ENCODE measurements around the gene RNU1-1.
"Not testable (repeated sequence)": the region's sequence is repeated elsewhere in the genome, so short reads cannot be mapped to it uniquely, and the experiment has no call there.

RNU1-1 gene

GRCh38 chr1:16520435-16521287 lies 6.6 kb upstream of the RNU1-1 start:
- H3K4me3 ChIP-seq (ENCODE audit: low read depth in 1 of 2, low read length in 2 of 2); H3K27me3 ChIP-seq (ENCODE audit: low read depth, low read length); H3K4me1 ChIP-seq (ENCODE audit: control insufficient read depth in 1 of 2, insufficient read depth in 2 of 2, low read length in 2 of 2); H3K27ac ChIP-seq (ENCODE audit: low read length); H3K36me3 ChIP-seq (ENCODE audit: control insufficient read depth in 1 of 2, insufficient read depth in 2 of 2, low read length in 2 of 2); H3K9me3 ChIP-seq (ENCODE audit: control insufficient read depth in 1 of 2, low read length in 2 of 2): not testable (repeated sequence)

GRCh38 chr1:16519255-16519951 lies 5.3 kb upstream of the RNU1-1 start:
- H3K27ac ChIP-seq (ENCODE audit: low read length); H3K4me3 ChIP-seq (ENCODE audit: low read depth in 1 of 2, low read length in 2 of 2); H3K9me3 ChIP-seq (ENCODE audit: control insufficient read depth in 1 of 2, low read length in 2 of 2); H3K4me1 ChIP-seq (ENCODE audit: control insufficient read depth in 1 of 2, insufficient read depth in 2 of 2, low read length in 2 of 2); H3K36me3 ChIP-seq (ENCODE audit: control insufficient read depth in 1 of 2, insufficient read depth in 2 of 2, low read length in 2 of 2); H3K27me3 ChIP-seq (ENCODE audit: low read depth, low read length): not testable (repeated sequence)

- H3K27ac ChIP-seq (ENCODE audit: low read length); H3K9me3 ChIP-seq (ENCODE audit: control insufficient read depth in 1 of 2, low read length in 2 of 2); H3K36me3 ChIP-seq (ENCODE audit: control insufficient read depth in 1 of 2, insufficient read depth in 2 of 2, low read length in 2 of 2); H3K27me3 ChIP-seq (ENCODE audit: low read depth, low read length); H3K4me1 ChIP-seq (ENCODE audit: control insufficient read depth in 1 of 2, insufficient read depth in 2 of 2, low read length in 2 of 2); H3K4me3 ChIP-seq (ENCODE audit: low read depth in 1 of 2, low read length in 2 of 2): not testable (repeated sequence)
Measured at GRCh38 chr1:16518913-16519254, 4.8 kb upstream of the RNU1-1 start.

- not testable (repeated sequence) for H3K4me3 ChIP-seq (ENCODE audit: low read depth in 1 of 2, low read length in 2 of 2); H3K9me3 ChIP-seq (ENCODE audit: control insufficient read depth in 1 of 2, low read length in 2 of 2); H3K27me3 ChIP-seq (ENCODE audit: low read depth, low read length); H3K27ac ChIP-seq (ENCODE audit: low read length); H3K36me3 ChIP-seq (ENCODE audit: control insufficient read depth in 1 of 2, insufficient read depth in 2 of 2, low read length in 2 of 2); H3K4me1 ChIP-seq (ENCODE audit: control insufficient read depth in 1 of 2, insufficient read depth in 2 of 2, low read length in 2 of 2)
Measured at GRCh38 chr1:16516694-16517410, 2.8 kb upstream of the RNU1-1 start.

GRCh38 chr1:16513412-16514106 lies 526 bp downstream of the RNU1-1 start:
- H3K9me3 ChIP-seq (ENCODE audit: control insufficient read depth in 1 of 2, low read length in 2 of 2); H3K4me3 ChIP-seq (ENCODE audit: low read depth in 1 of 2, low read length in 2 of 2); H3K27me3 ChIP-seq (ENCODE audit: low read depth, low read length); H3K27ac ChIP-seq (ENCODE audit: low read length); H3K36me3 ChIP-seq (ENCODE audit: control insufficient read depth in 1 of 2, insufficient read depth in 2 of 2, low read length in 2 of 2); H3K4me1 ChIP-seq (ENCODE audit: control insufficient read depth in 1 of 2, insufficient read depth in 2 of 2, low read length in 2 of 2): not testable (repeated sequence)

- not testable (repeated sequence) for H3K4me3 ChIP-seq (ENCODE audit: low read depth in 1 of 2, low read length in 2 of 2); H3K36me3 ChIP-seq (ENCODE audit: control insufficient read depth in 1 of 2, insufficient read depth in 2 of 2, low read length in 2 of 2); H3K9me3 ChIP-seq (ENCODE audit: control insufficient read depth in 1 of 2, low read length in 2 of 2); H3K27ac ChIP-seq (ENCODE audit: low read length); H3K4me1 ChIP-seq (ENCODE audit: control insufficient read depth in 1 of 2, insufficient read depth in 2 of 2, low read length in 2 of 2); H3K27me3 ChIP-seq (ENCODE audit: low read depth, low read length)
Measured at GRCh38 chr1:16512624-16513411, 1.3 kb downstream of the RNU1-1 start.

GRCh38 chr1:16511926-16512325 lies 2.2 kb downstream of the RNU1-1 start:
- not testable (repeated sequence) for H3K4me3 ChIP-seq (ENCODE audit: low read depth in 1 of 2, low read length in 2 of 2); H3K27me3 ChIP-seq (ENCODE audit: low read depth, low read length); H3K27ac ChIP-seq (ENCODE audit: low read length)

GRCh38 chr1:16508861-16509445 lies 5.1 kb downstream of the RNU1-1 start:
- H3K36me3 ChIP-seq (ENCODE audit: control insufficient read depth in 1 of 2, insufficient read depth in 2 of 2, low read length in 2 of 2); H3K27me3 ChIP-seq (ENCODE audit: low read depth, low read length); H3K9me3 ChIP-seq (ENCODE audit: control insufficient read depth in 1 of 2, low read length in 2 of 2); H3K4me3 ChIP-seq (ENCODE audit: low read depth in 1 of 2, low read length in 2 of 2); H3K4me1 ChIP-seq (ENCODE audit: control insufficient read depth in 1 of 2, insufficient read depth in 2 of 2, low read length in 2 of 2); H3K27ac ChIP-seq (ENCODE audit: low read length): not testable (repeated sequence)

More at GRCh38 chr1:16511926-16512325, 2.2 kb downstream of the RNU1-1 start:
- not testable (repeated sequence) for H3K4me1 ChIP-seq (ENCODE audit: control insufficient read depth in 1 of 2, insufficient read depth in 2 of 2, low read length in 2 of 2); H3K9me3 ChIP-seq (ENCODE audit: control insufficient read depth in 1 of 2, low read length in 2 of 2); H3K36me3 ChIP-seq (ENCODE audit: control insufficient read depth in 1 of 2, insufficient read depth in 2 of 2, low read length in 2 of 2)

GRCh38 chr1:16506364-16507136 lies 7.5 kb downstream of the RNU1-1 start:
- H3K27ac ChIP-seq (ENCODE audit: low read length); H3K36me3 ChIP-seq (ENCODE audit: control insufficient read depth in 1 of 2, insufficient read depth in 2 of 2, low read length in 2 of 2); H3K4me3 ChIP-seq (ENCODE audit: low read depth in 1 of 2, low read length in 2 of 2); H3K9me3 ChIP-seq (ENCODE audit: control insufficient read depth in 1 of 2, low read length in 2 of 2); H3K27me3 ChIP-seq (ENCODE audit: low read depth, low read length); H3K4me1 ChIP-seq (ENCODE audit: control insufficient read depth in 1 of 2, insufficient read depth in 2 of 2, low read length in 2 of 2): not testable (repeated sequence)

- H3K4me1 ChIP-seq (ENCODE audit: control insufficient read depth in 1 of 2, insufficient read depth in 2 of 2, low read length in 2 of 2); H3K36me3 ChIP-seq (ENCODE audit: control insufficient read depth in 1 of 2, insufficient read depth in 2 of 2, low read length in 2 of 2); H3K9me3 ChIP-seq (ENCODE audit: control insufficient read depth in 1 of 2, low read length in 2 of 2); H3K27ac ChIP-seq (ENCODE audit: low read length); H3K4me3 ChIP-seq (ENCODE audit: low read depth in 1 of 2, low read length in 2 of 2); H3K27me3 ChIP-seq (ENCODE audit: low read depth, low read length): not testable (repeated sequence)
Measured at GRCh38 chr1:16505870-16506269, 8.2 kb downstream of the RNU1-1 start.

All from muscle layer of duodenum (tissue), 2 donors.